Osteoblast (primary cell): ENCODE measurements around the gene FILIP1L. TPM values are rescaled to one million over a fixed set of nuclear protein-coding genes. Genes with fewer than 3 reads are reported as not detected.

ENCODE experiments used
- DNase-seq: peaks from one replicate; pipeline ENCODE4 v3.0.0; 2011; ENCODE audit warnings: low spot score, mixed read lengths; ENCODE audit not compliant: insufficient read length; ENCODE audit errors: missing footprints
- H2AFZ ChIP-seq: 2 replicates; pipeline ENCODE4 v1.6.0; 2011; ENCODE audit warnings: mild to moderate bottlenecking, low read length
- H3K27ac ChIP-seq: 2 replicates; pipeline ENCODE4 v1.5.1; 2011; ENCODE audit warnings: mild to moderate bottlenecking, low read depth, low read length, moderate library complexity
- H3K27me3 ChIP-seq: 2 replicates; pipeline ENCODE4 v1.6.0; 2012; ENCODE audit warnings: mild to moderate bottlenecking, control low read depth, inconsistent platforms, low read length, moderate library complexity; ENCODE audit not compliant: insufficient read depth
- H3K36me3 ChIP-seq: 2 replicates; pipeline ENCODE4 v1.5.1; 2011; ENCODE audit warnings: mild to moderate bottlenecking, low read length, control low read depth, moderate library complexity; ENCODE audit not compliant: insufficient read depth
- H3K4me1 ChIP-seq: 2 replicates; pipeline ENCODE4 v1.5.1; 2011; ENCODE audit warnings: mild to moderate bottlenecking, low read length, control low read depth, moderate library complexity; ENCODE audit not compliant: insufficient read depth
- H3K4me2 ChIP-seq: 2 replicates; pipeline ENCODE4 v1.6.0; 2011; ENCODE audit warnings: mild to moderate bottlenecking, low read length; ENCODE audit not compliant: insufficient read depth
- H3K4me3 ChIP-seq: fragments of 200-600 bp; sonication (generic); 3 replicates; pipeline ENCODE4 v1.5.1; 2012; ENCODE audit warnings: mild to moderate bottlenecking, low read length, inconsistent platforms; ENCODE audit not compliant: insufficient read depth
- H3K79me2 ChIP-seq: 2 replicates; pipeline ENCODE4 v1.6.0; 2012; ENCODE audit warnings: mild to moderate bottlenecking, low read length, control low read depth, inconsistent platforms; ENCODE audit not compliant: insufficient read depth
- H3K9me3 ChIP-seq: 2 replicates; pipeline ENCODE4 v1.5.1; 2011; ENCODE audit warnings: low read depth, low read length, control low read depth
- H4K20me1 ChIP-seq: 2 replicates; pipeline ENCODE4 v1.6.0; 2012; ENCODE audit warnings: mild to moderate bottlenecking, low read length, control low read depth; ENCODE audit not compliant: insufficient read depth
- total RNA-seq: library from RNA; depleted of rRNA; stranded (reverse); fragments of >200 nt; gene quantifications from 2 replicates; pipeline ENCODE4 v1.2.3, GENCODE V29; 2012
- TF ChIP-seq, protein P1 (sequence below): IDR thresholded peaks from 2 replicates; pipeline ENCODE4 v1.5.1; 2011; ENCODE audit warnings: mild to moderate bottlenecking, low read depth, low read length, moderate library complexity; ENCODE audit errors: extremely low read depth

Gene FILIP1L
- total RNA-seq, 1 donor = 5.8 TPM

DNA sequence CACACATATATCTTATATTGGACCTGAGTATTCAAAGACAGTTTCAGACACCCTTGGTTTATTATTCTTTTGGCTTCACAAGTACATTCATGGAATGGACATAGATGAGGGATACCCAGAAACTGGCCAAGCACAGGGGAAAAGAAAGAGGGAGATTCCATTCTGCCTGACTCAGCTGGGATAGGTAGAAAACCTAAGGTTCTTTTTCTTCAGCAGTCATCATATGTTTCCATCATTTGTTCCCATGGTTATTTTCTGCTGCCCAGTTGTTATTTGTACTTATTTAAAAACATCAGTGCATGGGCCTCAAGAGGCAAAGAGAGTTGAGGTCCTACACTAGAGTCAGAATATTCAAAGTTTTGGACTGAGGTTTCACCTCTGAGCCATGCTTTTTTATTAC lies 91.8 kb downstream of the FILIP1L start:
- no peak for DNase-seq
- peaks cover 42% of the 10 kb centered on the region for H3K4me1 ChIP-seq
- no peaks in the 10 kb centered on the region for H3K79me2 ChIP-seq

DNA sequence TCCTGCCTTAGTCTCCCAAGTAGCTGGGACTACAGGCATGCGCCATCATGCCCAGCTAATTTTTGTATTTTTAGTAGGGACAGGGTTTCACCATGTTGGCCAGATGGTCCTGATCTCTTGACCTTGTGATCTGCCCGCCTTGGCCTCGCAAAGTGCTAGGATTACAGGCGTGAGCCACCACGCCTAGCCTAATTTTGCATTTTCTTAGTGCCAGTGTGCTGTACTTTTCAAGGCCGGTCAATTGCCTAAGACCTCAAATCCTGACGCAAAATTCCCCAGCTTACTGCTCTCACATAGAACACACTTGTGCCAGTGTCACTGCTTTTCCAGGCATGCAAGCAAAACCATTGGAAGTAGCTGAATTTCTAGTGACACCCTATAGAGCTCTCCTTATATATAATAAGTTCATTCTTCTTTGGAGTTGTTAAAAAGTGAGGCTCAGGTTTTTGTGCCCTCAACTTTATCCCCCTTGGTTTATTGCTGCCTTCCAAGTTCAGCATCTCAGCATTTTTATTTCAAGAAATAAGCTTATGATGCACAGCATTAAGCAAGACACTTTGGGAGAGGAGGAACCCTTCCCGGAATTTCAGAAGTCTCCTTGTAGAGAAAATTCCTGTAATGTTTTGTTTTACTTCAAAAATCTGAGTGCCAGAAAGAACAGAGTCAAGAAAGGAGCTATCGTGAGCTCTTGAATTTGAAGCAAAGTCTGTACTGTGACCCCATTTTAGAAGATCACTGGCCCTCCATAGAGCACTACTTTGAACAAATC lies 93.2 kb downstream of the FILIP1L start:
- Histone ChIP-seq H2AFZ (no peak overlapping the region), H3K79me2 (no peaks in the 10 kb centered on the region), H3K4me2 (no peak overlapping the region), H3K4me3 (no peak overlapping the region), H4K20me1 (no peaks in the 10 kb centered on the region), H3K36me3 (no peaks in the 10 kb centered on the region), H3K4me1 (peaks cover 42% of the 10 kb centered on the region), H3K27me3 (no peaks in the 10 kb centered on the region), H3K9me3 (no peaks in the 10 kb centered on the region), H3K27ac (peak overlapping the region; percentile 31)
- no peak for DNase-seq
- TF ChIP-seq, protein P1, sequence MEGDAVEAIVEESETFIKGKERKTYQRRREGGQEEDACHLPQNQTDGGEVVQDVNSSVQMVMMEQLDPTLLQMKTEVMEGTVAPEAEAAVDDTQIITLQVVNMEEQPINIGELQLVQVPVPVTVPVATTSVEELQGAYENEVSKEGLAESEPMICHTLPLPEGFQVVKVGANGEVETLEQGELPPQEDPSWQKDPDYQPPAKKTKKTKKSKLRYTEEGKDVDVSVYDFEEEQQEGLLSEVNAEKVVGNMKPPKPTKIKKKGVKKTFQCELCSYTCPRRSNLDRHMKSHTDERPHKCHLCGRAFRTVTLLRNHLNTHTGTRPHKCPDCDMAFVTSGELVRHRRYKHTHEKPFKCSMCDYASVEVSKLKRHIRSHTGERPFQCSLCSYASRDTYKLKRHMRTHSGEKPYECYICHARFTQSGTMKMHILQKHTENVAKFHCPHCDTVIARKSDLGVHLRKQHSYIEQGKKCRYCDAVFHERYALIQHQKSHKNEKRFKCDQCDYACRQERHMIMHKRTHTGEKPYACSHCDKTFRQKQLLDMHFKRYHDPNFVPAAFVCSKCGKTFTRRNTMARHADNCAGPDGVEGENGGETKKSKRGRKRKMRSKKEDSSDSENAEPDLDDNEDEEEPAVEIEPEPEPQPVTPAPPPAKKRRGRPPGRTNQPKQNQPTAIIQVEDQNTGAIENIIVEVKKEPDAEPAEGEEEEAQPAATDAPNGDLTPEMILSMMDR = no peak

More for the DNA sequence above, 91.8 kb downstream of the FILIP1L start:
- no peaks in the 10 kb centered on the region for H3K36me3 ChIP-seq
- H3K27ac ChIP-seq = peak overlapping the region; percentile 71
- H2AFZ ChIP-seq = no peak overlapping the region
- no peaks in the 10 kb centered on the region for H3K27me3 ChIP-seq
- H3K4me3 ChIP-seq = no peak overlapping the region
- TF ChIP-seq, protein P1 = no peak
- H3K4me2 ChIP-seq = no peak overlapping the region
- H3K9me3 ChIP-seq = no peaks in the 10 kb centered on the region
- no peaks in the 10 kb centered on the region for H4K20me1 ChIP-seq

DNA sequence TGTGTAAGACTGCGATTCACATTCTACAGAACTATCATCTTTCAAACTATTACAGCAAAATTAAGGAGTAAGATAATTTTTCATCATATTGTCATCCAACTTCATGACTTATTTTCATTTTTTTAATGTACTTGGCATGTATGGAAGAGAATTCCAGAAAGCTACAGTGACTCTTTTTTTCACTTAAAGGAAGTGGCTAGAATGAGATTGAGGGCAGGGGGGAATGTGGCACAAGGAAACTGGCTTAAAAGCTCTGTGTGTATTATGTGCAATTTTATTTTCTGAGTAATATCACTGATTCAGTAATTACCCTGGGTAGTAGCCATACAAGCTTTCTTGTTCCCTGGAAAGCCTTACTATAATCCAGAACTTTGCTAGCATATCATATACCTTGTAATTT lies 94.6 kb downstream of the FILIP1L start:
- H3K27me3 ChIP-seq = no peaks in the 10 kb centered on the region
- H3K4me3 ChIP-seq = no peak overlapping the region
- H3K4me2 ChIP-seq = no peak overlapping the region
- no peaks in the 10 kb centered on the region for H3K36me3 ChIP-seq
- no peaks in the 10 kb centered on the region for H3K79me2 ChIP-seq
- no peaks in the 10 kb centered on the region for H3K9me3 ChIP-seq
- no peaks in the 10 kb centered on the region for H4K20me1 ChIP-seq
- peaks cover 33% of the 10 kb centered on the region for H3K4me1 ChIP-seq
- TF ChIP-seq, protein P1 = no peak
- DNase-seq = no peak
- H2AFZ ChIP-seq = no peak overlapping the region
- no peak overlapping the region for H3K27ac ChIP-seq

DNA sequence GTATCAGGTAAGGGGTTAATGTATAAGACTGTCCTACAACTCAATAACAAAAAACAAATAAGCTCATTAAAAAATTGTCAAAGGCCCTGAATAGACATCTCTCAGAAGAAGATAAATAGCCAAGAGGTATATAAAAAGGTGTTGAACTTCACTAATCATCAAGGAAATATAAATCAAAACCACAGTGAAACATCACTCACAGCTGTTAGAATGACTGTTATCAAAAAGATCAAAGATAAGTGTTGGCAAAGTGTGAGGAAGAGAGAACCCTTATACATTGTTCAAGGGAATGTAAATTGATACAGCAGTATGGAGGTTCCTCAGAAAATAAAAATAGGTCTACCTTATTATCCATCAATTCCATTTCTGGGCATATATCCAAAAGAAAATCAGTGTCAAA lies 95.5 kb downstream of the FILIP1L start:
- no peaks in the 10 kb centered on the region for H3K27me3 ChIP-seq
- peaks cover 24% of the 10 kb centered on the region for H3K4me1 ChIP-seq
- TF ChIP-seq, protein P1 = no peak
- no peaks in the 10 kb centered on the region for H3K9me3 ChIP-seq
- DNase-seq = no peak
- H3K36me3 ChIP-seq = no peaks in the 10 kb centered on the region
- H3K4me2 ChIP-seq = no peak overlapping the region
- H3K79me2 ChIP-seq = no peaks in the 10 kb centered on the region
- H3K4me3 ChIP-seq = no peak overlapping the region
- H4K20me1 ChIP-seq = no peaks in the 10 kb centered on the region
- H2AFZ ChIP-seq = no peak overlapping the region
- no peak overlapping the region for H3K27ac ChIP-seq
